ENCODE results near the gene CCDC158. TPM values are rescaled to one million over a fixed set of nuclear protein-coding genes. Genes with fewer than 3 reads are reported as not detected.

CCDC158 gene
- total RNA-seq, 1 donor from 2014 or later, result 0.64 TPM

DNA sequence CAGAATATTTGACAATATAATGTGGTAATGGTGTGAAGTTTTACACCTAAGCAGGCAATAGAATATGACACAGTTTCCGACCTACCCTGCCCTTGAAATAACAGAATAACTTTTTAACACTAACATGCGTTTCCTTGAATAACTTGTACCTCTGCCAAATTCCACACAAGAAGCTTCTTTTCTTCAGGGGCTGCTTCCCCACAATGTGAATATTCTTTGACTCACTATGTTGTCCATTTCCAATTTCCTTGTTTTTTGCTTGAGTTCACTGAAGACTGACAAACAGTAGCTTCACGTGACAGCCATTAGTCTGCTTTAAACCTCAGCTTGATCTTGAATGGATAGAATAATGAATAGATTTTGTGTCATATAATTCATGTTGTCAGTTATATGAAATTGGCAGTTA is 28.4 kb upstream of the CCDC158 start:
- Histone ChIP-seq H3K36me3 (no peaks in the 10 kb centered on the region), H3K27ac (no peak overlapping the region), H3K4me1 (no peaks in the 10 kb centered on the region), H3K9me3 (no peaks in the 10 kb centered on the region), H3K4me3 (no peak overlapping the region), H3K27me3 (no peaks in the 10 kb centered on the region)
- TF ChIP-seq, protein P1, sequence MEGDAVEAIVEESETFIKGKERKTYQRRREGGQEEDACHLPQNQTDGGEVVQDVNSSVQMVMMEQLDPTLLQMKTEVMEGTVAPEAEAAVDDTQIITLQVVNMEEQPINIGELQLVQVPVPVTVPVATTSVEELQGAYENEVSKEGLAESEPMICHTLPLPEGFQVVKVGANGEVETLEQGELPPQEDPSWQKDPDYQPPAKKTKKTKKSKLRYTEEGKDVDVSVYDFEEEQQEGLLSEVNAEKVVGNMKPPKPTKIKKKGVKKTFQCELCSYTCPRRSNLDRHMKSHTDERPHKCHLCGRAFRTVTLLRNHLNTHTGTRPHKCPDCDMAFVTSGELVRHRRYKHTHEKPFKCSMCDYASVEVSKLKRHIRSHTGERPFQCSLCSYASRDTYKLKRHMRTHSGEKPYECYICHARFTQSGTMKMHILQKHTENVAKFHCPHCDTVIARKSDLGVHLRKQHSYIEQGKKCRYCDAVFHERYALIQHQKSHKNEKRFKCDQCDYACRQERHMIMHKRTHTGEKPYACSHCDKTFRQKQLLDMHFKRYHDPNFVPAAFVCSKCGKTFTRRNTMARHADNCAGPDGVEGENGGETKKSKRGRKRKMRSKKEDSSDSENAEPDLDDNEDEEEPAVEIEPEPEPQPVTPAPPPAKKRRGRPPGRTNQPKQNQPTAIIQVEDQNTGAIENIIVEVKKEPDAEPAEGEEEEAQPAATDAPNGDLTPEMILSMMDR (IDR thresholded peaks at IDR 0.05), result no peak
- no peak for ATAC-seq
- intact Hi-C loops (cut with DNase I), result no loop called here
- DNase-seq, result no peak

DNA sequence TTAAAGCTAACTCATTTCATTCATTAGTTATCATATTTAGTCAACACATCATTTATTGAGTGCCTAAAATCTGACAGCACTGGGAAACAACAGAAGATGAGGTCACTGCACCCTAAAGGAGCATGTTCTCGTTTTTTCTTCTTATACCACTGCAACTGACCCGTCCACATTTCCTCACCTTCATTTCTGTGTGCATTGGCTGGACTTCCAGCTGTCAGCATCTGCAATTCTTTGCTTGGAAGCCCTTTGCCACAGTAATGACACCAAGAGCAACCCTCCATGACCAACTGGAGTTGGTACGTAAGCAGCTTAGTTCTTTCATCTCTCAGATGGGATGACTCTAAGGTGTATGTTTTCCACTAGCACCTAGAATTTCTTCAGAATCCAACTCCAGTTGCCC is 27.3 kb upstream of the CCDC158 start:
- intact Hi-C loops (cut with DNase I), result no loop called here
- H3K36me3 ChIP-seq, result no peaks in the 10 kb centered on the region
- DNase-seq (no peak), ATAC-seq (no peak)
- H3K4me3 ChIP-seq, result no peak overlapping the region
- H3K9me3 ChIP-seq, result no peaks in the 10 kb centered on the region
- TF ChIP-seq, protein P1 (IDR thresholded peaks at IDR 0.05), result no peak
- H3K4me1 ChIP-seq, result no peaks in the 10 kb centered on the region
- no peak overlapping the region for H3K27ac ChIP-seq
- H3K27me3 ChIP-seq, result no peaks in the 10 kb centered on the region

DNA sequence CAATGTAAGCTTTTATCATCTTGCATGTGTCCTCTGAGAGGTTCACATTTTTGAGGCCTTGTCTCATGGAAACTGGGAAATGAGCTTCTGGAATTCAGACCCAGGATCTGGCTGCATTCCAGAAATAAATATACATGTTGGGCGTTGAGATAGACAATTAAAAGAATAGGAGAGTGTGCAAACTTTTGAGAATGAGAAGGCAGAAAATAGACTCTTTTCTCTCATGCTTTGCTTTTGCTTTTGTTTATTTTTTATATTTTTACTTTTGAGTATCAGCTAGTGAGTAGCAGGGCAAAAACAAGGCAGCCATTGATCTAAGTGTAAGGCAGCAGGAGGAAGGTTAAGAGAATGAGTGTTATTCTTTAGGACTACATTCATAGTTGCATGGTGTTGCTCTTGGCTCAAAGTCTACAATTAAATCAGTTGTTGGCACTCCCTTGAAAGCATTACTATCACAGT is 26.5 kb upstream of the CCDC158 start:
- Histone ChIP-seq H3K4me1 (no peaks in the 10 kb centered on the region), H3K27ac (no peak overlapping the region), H3K27me3 (no peaks in the 10 kb centered on the region), H3K36me3 (no peaks in the 10 kb centered on the region), H3K4me3 (no peak overlapping the region), H3K9me3 (no peaks in the 10 kb centered on the region)
- intact Hi-C loops (cut with DNase I), result no loop called here
- no peak for DNase-seq
- no peak for ATAC-seq
- TF ChIP-seq, protein P1 (IDR thresholded peaks at IDR 0.05), result no peak

DNA sequence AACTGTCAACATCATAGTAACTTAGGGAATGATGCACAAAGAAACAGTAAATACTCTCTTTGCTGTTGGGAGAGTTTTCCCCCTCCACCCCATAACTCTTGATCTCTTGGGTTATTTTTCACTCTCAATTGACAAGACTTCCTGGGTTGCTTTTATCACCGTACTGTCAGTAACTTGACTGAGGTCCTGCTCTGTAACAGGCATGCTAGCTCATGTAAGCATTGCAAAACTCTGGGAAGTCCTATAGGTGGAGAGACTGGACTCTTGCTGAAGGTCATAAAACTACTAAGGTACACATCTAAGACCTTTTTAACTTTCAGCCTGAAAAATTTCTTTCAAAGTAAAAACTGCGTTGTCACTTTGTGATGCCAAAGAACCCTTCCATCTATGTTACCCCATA is 25.0 kb upstream of the CCDC158 start:
- no peak for ATAC-seq
- intact Hi-C loops (cut with DNase I), result no loop called here
- H3K4me1 ChIP-seq, result no peaks in the 10 kb centered on the region

DNA sequence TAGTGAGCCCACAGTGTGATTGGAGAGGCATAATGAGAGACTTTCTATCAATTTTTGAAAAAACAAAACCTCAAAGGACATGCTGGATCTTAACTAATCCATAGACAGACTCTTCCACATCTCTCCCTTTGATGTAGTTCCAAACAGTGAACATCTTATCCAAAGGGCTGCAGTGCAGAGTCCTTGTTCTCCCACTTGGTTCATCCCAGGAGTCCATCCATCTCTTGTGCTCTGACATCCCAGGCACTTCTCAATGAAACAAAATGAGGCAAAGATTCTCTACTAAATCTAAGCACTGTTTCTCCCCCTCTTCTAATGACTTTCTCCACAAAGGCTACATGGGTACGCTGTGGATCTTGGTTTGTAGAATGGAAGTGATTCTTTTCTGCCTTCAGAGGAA is 22.4 kb upstream of the CCDC158 start:
- Histone ChIP-seq H3K36me3 (no peaks in the 10 kb centered on the region), H3K27ac (no peak overlapping the region), H3K4me3 (no peak overlapping the region), H3K4me1 (no peaks in the 10 kb centered on the region), H3K27me3 (no peaks in the 10 kb centered on the region), H3K9me3 (no peaks in the 10 kb centered on the region)
- TF ChIP-seq, protein P1 (IDR thresholded peaks at IDR 0.05), result no peak
- ATAC-seq (no peak), DNase-seq (no peak)
- intact Hi-C loops (cut with DNase I), result no loop called here

More for the DNA sequence above, 25.0 kb upstream of the CCDC158 start:
- TF ChIP-seq, protein P1 (IDR thresholded peaks at IDR 0.05), result no peak
- H3K27me3 ChIP-seq, result no peaks in the 10 kb centered on the region
- no peaks in the 10 kb centered on the region for H3K36me3 ChIP-seq
- H3K9me3 ChIP-seq, result no peaks in the 10 kb centered on the region
- no peak for DNase-seq
- H3K4me3 ChIP-seq, result no peak overlapping the region
- no peak overlapping the region for H3K27ac ChIP-seq

DNA sequence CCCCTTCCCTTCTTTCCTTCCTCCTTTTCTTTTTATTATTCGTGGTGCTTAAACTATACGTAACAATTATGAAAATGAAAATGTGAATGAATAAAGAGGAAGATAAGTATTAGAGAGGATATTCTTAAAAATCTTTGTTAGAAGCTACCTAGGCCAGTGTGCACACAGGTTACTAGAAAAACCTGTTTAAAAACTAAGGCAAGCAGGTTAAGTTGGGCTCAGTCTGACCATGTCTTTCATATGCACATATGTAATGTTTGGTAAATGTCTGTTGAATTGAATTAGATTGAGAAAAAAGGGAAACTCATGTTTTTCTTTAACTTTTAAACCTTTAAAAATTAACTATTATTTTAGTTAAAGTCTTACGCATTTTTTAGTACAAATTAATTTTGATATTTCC is 21.9 kb upstream of the CCDC158 start:
- TF ChIP-seq, protein P1 (IDR thresholded peaks at IDR 0.05), result no peak
- ATAC-seq (no peak), DNase-seq (no peak)
- Histone ChIP-seq H3K4me1 (no peaks in the 10 kb centered on the region), H3K36me3 (no peaks in the 10 kb centered on the region), H3K27me3 (no peaks in the 10 kb centered on the region), H3K27ac (no peak overlapping the region), H3K9me3 (no peaks in the 10 kb centered on the region), H3K4me3 (no peak overlapping the region)
- intact Hi-C loops (cut with DNase I), result no loop called here

Data from upper lobe of right lung (tissue), 1 donor.